LoVo (cell line): ENCODE data around the gene GRM5.
"Not testable (repeated sequence)": the region's sequence is repeated elsewhere in the genome, so short reads cannot be mapped to it uniquely, and the experiment has no call there.

Source experiments
- DNase-seq: peaks from one replicate; pipeline ENCODE4 v3.0.0-alpha.2; 2016; ENCODE audit warnings: low spot score

GRM5 gene

GRCh38 chr11:88972210-88972609, 93.6 kb downstream of the GRM5 start:
- no peak for DNase-seq

GRCh38 chr11:88961621-88962020, 104.2 kb downstream of the GRM5 start:
- DNase-seq = not testable (repeated sequence)

- not testable (repeated sequence) for DNase-seq
Observed at GRCh38 chr11:88959857-88960256, 105.9 kb downstream of the GRM5 start.

- DNase-seq = no peak
Observed at GRCh38 chr11:88950975-88951374, 114.8 kb downstream of the GRM5 start.

GRCh38 chr11:88948908-88949307, 116.9 kb downstream of the GRM5 start:
- not testable (repeated sequence) for DNase-seq

GRCh38 chr11:88947843-88948572, 117.8 kb downstream of the GRM5 start:
- not testable (repeated sequence) for DNase-seq

GRCh38 chr11:88929665-88930064, 136.1 kb downstream of the GRM5 start:
- DNase-seq = not testable (repeated sequence)

GRCh38 chr11:88917065-88917464, 148.7 kb downstream of the GRM5 start:
- not testable (repeated sequence) for DNase-seq

GRCh38 chr11:88909500-88909899, 156.3 kb downstream of the GRM5 start:
- no peak for DNase-seq

GRCh38 chr11:88901436-88901835, 164.3 kb downstream of the GRM5 start:
- not testable (repeated sequence) for DNase-seq

GRCh38 chr11:88888855-88889254, 176.9 kb downstream of the GRM5 start:
- DNase-seq = not testable (repeated sequence)

- DNase-seq = peak; percentile 36
Observed at GRCh38 chr11:88886796-88887195, 179.0 kb downstream of the GRM5 start.

GRCh38 chr11:88882800-88883199, 183.0 kb downstream of the GRM5 start:
- not testable (repeated sequence) for DNase-seq

- DNase-seq = no peak
Observed at GRCh38 chr11:88861618-88862017, 204.2 kb downstream of the GRM5 start.

GRCh38 chr11:88860431-88860830, 205.4 kb downstream of the GRM5 start:
- DNase-seq = not testable (repeated sequence)

- not testable (repeated sequence) for DNase-seq
Observed at GRCh38 chr11:88853963-88854362, 211.8 kb downstream of the GRM5 start.

GRCh38 chr11:88851547-88851946, 214.2 kb downstream of the GRM5 start:
- not testable (repeated sequence) for DNase-seq

- DNase-seq = not testable (repeated sequence)
Observed at GRCh38 chr11:88849773-88850172, 216.0 kb downstream of the GRM5 start.

- DNase-seq = no peak
Observed at GRCh38 chr11:88849368-88849767, 216.4 kb downstream of the GRM5 start.

GRCh38 chr11:88846266-88846665, 219.5 kb downstream of the GRM5 start:
- DNase-seq = not testable (repeated sequence)

- not testable (repeated sequence) for DNase-seq
Observed at GRCh38 chr11:88844941-88845340, 220.8 kb downstream of the GRM5 start.

- DNase-seq = not testable (repeated sequence)
Observed at GRCh38 chr11:88843766-88844426, 221.9 kb downstream of the GRM5 start.

- DNase-seq = not testable (repeated sequence)
Observed at GRCh38 chr11:88838139-88838538, 227.6 kb downstream of the GRM5 start.
